HG03025 (cell line): ENCODE data around the gene EIF2S2.
A peak's percentile ranks its signal among the peaks of the same experiment; 100 is the strongest.
"Not testable (repeated sequence)": the region's sequence is repeated elsewhere in the genome, so short reads cannot be mapped to it uniquely, and the experiment has no call there.

Source experiments
- ATAC-seq: cut with Tn5 transposase; IDR thresholded peaks from one replicate; pipeline ENCODE4 v1.9.1; 2021; ENCODE audit warnings: mild to moderate bottlenecking, moderate library complexity; ENCODE audit not compliant: unreplicated experiment, low FRiP score

The EIF2S2 gene

GRCh38 chr20:34111702-34112599 is at the start of gene EIF2S2:
Gene EIF2S2 (minus strand): TSS chr20:34112243. CDS start chr20:34112110, 133 bp downstream.
- ATAC-seq: peak; percentile 87

- ATAC-seq: not testable (repeated sequence)
These were observed 45.7 kb upstream of the EIF2S2 start for GRCh38 chr20:34157697-34158096.

- ATAC-seq: no peak
These were observed 43.8 kb upstream of the EIF2S2 start for GRCh38 chr20:34155836-34156235.

- ATAC-seq: not testable (repeated sequence)
These were observed 41.1 kb upstream of the EIF2S2 start for GRCh38 chr20:34153169-34153568.

GRCh38 chr20:34152073-34152472 is 40.0 kb upstream of the EIF2S2 start:
- not testable (repeated sequence) for ATAC-seq

GRCh38 chr20:34150306-34151000 is 38.4 kb upstream of the EIF2S2 start:
- ATAC-seq: no peak

- ATAC-seq: no peak
These were observed 33.3 kb upstream of the EIF2S2 start for GRCh38 chr20:34145280-34145819.

- ATAC-seq: no peak
These were observed 31.9 kb upstream of the EIF2S2 start for GRCh38 chr20:34143951-34144350.

GRCh38 chr20:34142121-34142520 is 30.1 kb upstream of the EIF2S2 start:
- ATAC-seq: no peak

GRCh38 chr20:34141293-34141692 is 29.2 kb upstream of the EIF2S2 start:
- no peak for ATAC-seq

GRCh38 chr20:34135525-34136275 is 23.7 kb upstream of the EIF2S2 start:
- not testable (repeated sequence) for ATAC-seq

- ATAC-seq: not testable (repeated sequence)
These were observed 21.4 kb upstream of the EIF2S2 start for GRCh38 chr20:34133365-34133860.

GRCh38 chr20:34132943-34133342 is 20.9 kb upstream of the EIF2S2 start:
- not testable (repeated sequence) for ATAC-seq

GRCh38 chr20:34132491-34132890 is 20.4 kb upstream of the EIF2S2 start:
- ATAC-seq: not testable (repeated sequence)

GRCh38 chr20:34131491-34131890 is 19.4 kb upstream of the EIF2S2 start:
- ATAC-seq: no peak

GRCh38 chr20:34129518-34130162 is 17.6 kb upstream of the EIF2S2 start:
- ATAC-seq: no peak

- no peak for ATAC-seq
These were observed 15.7 kb upstream of the EIF2S2 start for GRCh38 chr20:34127792-34128191.

- no peak for ATAC-seq
These were observed 12.6 kb upstream of the EIF2S2 start for GRCh38 chr20:34124469-34125249.

GRCh38 chr20:34123309-34123708 is 11.3 kb upstream of the EIF2S2 start:
- no peak for ATAC-seq
